ENCODE data around the gene LCMT2. TPM values are rescaled to one million over a fixed set of nuclear protein-coding genes. Genes with fewer than 3 reads are reported as not detected.
A peak's percentile ranks its signal among the peaks of the same experiment; 100 is the strongest.

Gene LCMT2
- polyA plus RNA-seq, 1 donor from 2014 or later: 10.3 TPM

GRCh38 chr15:43376017-43376705 is 45.8 kb upstream of the LCMT2 start:
- no peaks in the 10 kb centered on the region for H3K9me3 ChIP-seq (ENCODE audit: low read length)
- TF ChIP-seq CTCF (IDR thresholded peaks at IDR 0.05; ENCODE audit: poor library complexity, severe bottlenecking): peak; percentile 72
- no peak for TF ChIP-seq REST (IDR thresholded peaks at IDR 0.05; ENCODE audit: borderline replicate concordance)
- TF ChIP-seq TAF1 (IDR thresholded peaks at IDR 0.05; ENCODE audit: low read depth): no peak
- peak; percentile 51 for TF ChIP-seq SMC3 (conservative IDR thresholded peaks at IDR 0.05; ENCODE audit: poor library complexity)
- peak; percentile 41 for TF ChIP-seq RAD21 (conservative IDR thresholded peaks at IDR 0.05)
- no peak for TF ChIP-seq EZH2 (IDR thresholded peaks at IDR 0.05; ENCODE audit: borderline replicate concordance, insufficient read depth, low read length, poor library complexity, severe bottlenecking)
- no peak for TF ChIP-seq POLR2AphosphoS5 (IDR thresholded peaks at IDR 0.05)
- no peak for TF ChIP-seq MXI1 (conservative IDR thresholded peaks at IDR 0.05; ENCODE audit: poor library complexity, severe bottlenecking)
- no peak for TF ChIP-seq EP300 (conservative IDR thresholded peaks at IDR 0.05; ENCODE audit: poor library complexity, severe bottlenecking)
- no peaks in the 10 kb centered on the region for H4K20me1 ChIP-seq (ENCODE audit: insufficient read depth)
- H3K36me3 ChIP-seq (ENCODE audit: insufficient read depth, low read length): no peaks in the 10 kb centered on the region
- no peak overlapping the region for H3K27ac ChIP-seq (ENCODE audit: low read length)
- no peak overlapping the region for H3K4me3 ChIP-seq (ENCODE audit: low read length)
- H2AFZ ChIP-seq (ENCODE audit: low read depth, low read length): no peak overlapping the region
- no peaks in the 10 kb centered on the region for H3K27me3 ChIP-seq (ENCODE audit: insufficient read depth, low read depth, low read length)
- no peaks in the 10 kb centered on the region for H3F3A ChIP-seq (ENCODE audit: insufficient read depth, low read length, poor library complexity, severe bottlenecking)
- H3K9me2 ChIP-seq (ENCODE audit: insufficient read depth, low read length): no peaks in the 10 kb centered on the region
- peaks cover 23% of the 10 kb centered on the region for H3K79me2 ChIP-seq (replicated peaks; ENCODE audit: insufficient read depth, low read length)
- H3K9ac ChIP-seq (ENCODE audit: low read length): no peak overlapping the region
- no peak overlapping the region for H3K4me2 ChIP-seq (ENCODE audit: low read length)

- Histone ChIP-seq H3K36me3 (ENCODE audit: insufficient read depth, low read length) (no peaks in the 10 kb centered on the region), H3K27me3 (ENCODE audit: insufficient read depth, low read depth, low read length) (no peaks in the 10 kb centered on the region), H3K4me3 (ENCODE audit: low read length) (peak within 1 kb of the TSS; percentile 95), H3F3A (ENCODE audit: insufficient read depth, low read length, poor library complexity, severe bottlenecking) (no peaks in the 10 kb centered on the region), H3K9me3 (ENCODE audit: low read length) (no peaks in the 10 kb centered on the region), H3K79me2 (replicated peaks; ENCODE audit: insufficient read depth, low read length) (peaks cover 60% of the 10 kb centered on the region), H3K4me2 (ENCODE audit: low read length) (peak within 1 kb of the TSS; percentile 80), H3K9ac (ENCODE audit: low read length) (peak within 1 kb of the TSS; percentile 81), H3K27ac (ENCODE audit: low read length) (peak within 1 kb of the TSS; percentile 62), H2AFZ (ENCODE audit: low read depth, low read length) (peak within 1 kb of the TSS; percentile 69), H3K9me2 (ENCODE audit: insufficient read depth, low read length) (no peaks in the 10 kb centered on the region), H4K20me1 (ENCODE audit: insufficient read depth) (no peaks in the 10 kb centered on the region)
- peak; percentile 24 for TF ChIP-seq TAF1 (IDR thresholded peaks at IDR 0.05; ENCODE audit: low read depth)
- TF ChIP-seq EZH2 (IDR thresholded peaks at IDR 0.05; ENCODE audit: borderline replicate concordance, insufficient read depth, low read length, poor library complexity, severe bottlenecking): no peak
- no peak for TF ChIP-seq EP300 (conservative IDR thresholded peaks at IDR 0.05; ENCODE audit: poor library complexity, severe bottlenecking)
- peak; percentile 52 for TF ChIP-seq POLR2AphosphoS5 (IDR thresholded peaks at IDR 0.05)
- TF ChIP-seq SMC3 (conservative IDR thresholded peaks at IDR 0.05; ENCODE audit: poor library complexity): no peak
- TF ChIP-seq MXI1 (conservative IDR thresholded peaks at IDR 0.05; ENCODE audit: poor library complexity, severe bottlenecking): peak; percentile 95
- TF ChIP-seq REST (IDR thresholded peaks at IDR 0.05; ENCODE audit: borderline replicate concordance): no peak
- TF ChIP-seq RAD21 (conservative IDR thresholded peaks at IDR 0.05): no peak
- TF ChIP-seq CTCF (IDR thresholded peaks at IDR 0.05; ENCODE audit: poor library complexity, severe bottlenecking): peak; percentile 49
Observed at GRCh38 chr15:43370975-43371974, 40.9 kb upstream of the LCMT2 start, which contains the start of the genes TUBGCP4 and ZSCAN29. Gene TUBGCP4, plus strand, starts transcription at chr15:43371101. Its CDS starts 254 bp downstream, at chr15:43371355. Gene ZSCAN29, minus strand, starts transcription at chr15:43371043. Its CDS starts 1,130 bp downstream, at chr15:43369913.
